ENCODE data around the gene PTPRD.
"Not testable (repeated sequence)": the region's sequence is repeated elsewhere in the genome, so short reads cannot be mapped to it uniquely, and the experiment has no call there.

PTPRD gene

DNA sequence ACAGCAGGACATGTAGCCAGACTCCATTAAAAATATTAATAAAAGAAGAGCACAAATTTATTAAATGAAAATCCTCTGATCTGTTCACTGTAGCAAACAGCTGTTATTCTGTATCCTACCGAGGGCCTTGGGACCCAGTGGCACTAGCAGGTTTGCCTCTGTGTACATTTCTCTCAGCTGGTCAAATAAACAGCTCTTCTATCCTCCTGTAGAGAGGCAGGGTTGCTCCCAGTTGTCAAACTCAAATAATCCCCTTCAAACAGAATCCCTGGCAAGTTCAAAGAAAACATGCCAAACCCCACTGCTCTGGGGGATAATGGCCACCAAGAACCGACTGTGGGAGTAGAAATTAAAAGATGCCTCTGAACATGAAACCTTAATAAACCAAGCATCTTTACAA, 1551.2 kb downstream of the PTPRD start:
- H3K9ac ChIP-seq (ENCODE audit: low read depth, low read length) = no peak overlapping the region
- H3K9me3 ChIP-seq (ENCODE audit: control insufficient read depth, insufficient read depth, low read length) = no peaks in the 10 kb centered on the region
- H3K36me3 ChIP-seq (ENCODE audit: insufficient read depth, low read length) = no peaks in the 10 kb centered on the region
- no peaks in the 10 kb centered on the region for H3K4me1 ChIP-seq (ENCODE audit: insufficient read depth, low read length)

DNA sequence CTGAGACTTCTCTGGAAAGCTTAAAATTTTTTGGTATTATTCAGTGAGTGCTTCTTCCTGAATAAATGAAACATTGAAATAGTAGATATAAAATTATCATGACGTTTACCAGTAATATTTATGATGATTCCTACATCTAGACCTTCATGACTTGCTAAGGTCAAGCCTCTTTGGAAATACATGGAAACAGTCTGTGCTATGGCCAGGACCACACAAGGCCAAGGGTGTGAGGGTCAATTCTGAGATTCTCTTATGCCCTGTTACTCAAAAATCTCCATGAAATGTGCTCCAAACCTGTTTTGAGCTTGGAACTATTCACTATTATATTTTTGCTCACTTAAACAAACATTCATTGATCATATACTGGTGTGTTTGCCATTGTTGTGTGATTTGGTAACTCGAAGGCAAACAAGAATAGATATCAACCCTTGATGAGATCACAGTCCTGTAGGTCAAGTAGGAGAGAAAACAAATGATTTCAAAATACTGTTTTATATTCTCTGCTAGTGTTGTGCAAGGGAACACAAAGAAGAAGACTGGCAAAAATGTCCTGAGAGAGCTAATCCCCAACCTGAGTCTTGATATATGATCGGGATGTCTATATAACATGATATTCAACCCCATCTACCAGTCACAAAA, 1558.3 kb downstream of the PTPRD start:
- Histone ChIP-seq H3K9me3 (ENCODE audit: control insufficient read depth, insufficient read depth, low read length) (no peaks in the 10 kb centered on the region), H3K4me1 (ENCODE audit: insufficient read depth, low read length) (no peaks in the 10 kb centered on the region), H3K9ac (ENCODE audit: low read depth, low read length) (no peak overlapping the region), H3K36me3 (ENCODE audit: insufficient read depth, low read length) (no peaks in the 10 kb centered on the region)

GRCh38 chr9:9045572-9045971, 1567.2 kb downstream of the PTPRD start:
- Histone ChIP-seq H3K36me3 (ENCODE audit: insufficient read depth, low read length) (no peaks in the 10 kb centered on the region), H3K4me1 (ENCODE audit: insufficient read depth, low read length) (no peaks in the 10 kb centered on the region), H3K9ac (ENCODE audit: low read depth, low read length) (no peak overlapping the region), H3K9me3 (ENCODE audit: control insufficient read depth, insufficient read depth, low read length) (no peaks in the 10 kb centered on the region)

- Histone ChIP-seq H3K9me3 (ENCODE audit: control insufficient read depth, insufficient read depth, low read length) (no peaks in the 10 kb centered on the region), H3K36me3 (ENCODE audit: insufficient read depth, low read length) (no peaks in the 10 kb centered on the region), H3K9ac (ENCODE audit: low read depth, low read length) (no peak overlapping the region), H3K4me1 (ENCODE audit: insufficient read depth, low read length) (no peaks in the 10 kb centered on the region)
Measured at GRCh38 chr9:9045072-9045471, 1567.7 kb downstream of the PTPRD start.

GRCh38 chr9:9043788-9044187, 1569.0 kb downstream of the PTPRD start:
- not testable (repeated sequence) for H3K36me3 ChIP-seq (ENCODE audit: insufficient read depth, low read length); H3K9ac ChIP-seq (ENCODE audit: low read depth, low read length); H3K4me1 ChIP-seq (ENCODE audit: insufficient read depth, low read length); H3K9me3 ChIP-seq (ENCODE audit: control insufficient read depth, insufficient read depth, low read length)

GRCh38 chr9:9041756-9042155, 1571.0 kb downstream of the PTPRD start:
- no peaks in the 10 kb centered on the region for H3K4me1 ChIP-seq (ENCODE audit: insufficient read depth, low read length)
- no peaks in the 10 kb centered on the region; the same call in 1 of the 2 replicates for H3K36me3 ChIP-seq (ENCODE audit: insufficient read depth, low read length)
- no peak overlapping the region for H3K9ac ChIP-seq (ENCODE audit: low read depth, low read length)
- no peaks in the 10 kb centered on the region for H3K9me3 ChIP-seq (ENCODE audit: control insufficient read depth, insufficient read depth, low read length)

DNA sequence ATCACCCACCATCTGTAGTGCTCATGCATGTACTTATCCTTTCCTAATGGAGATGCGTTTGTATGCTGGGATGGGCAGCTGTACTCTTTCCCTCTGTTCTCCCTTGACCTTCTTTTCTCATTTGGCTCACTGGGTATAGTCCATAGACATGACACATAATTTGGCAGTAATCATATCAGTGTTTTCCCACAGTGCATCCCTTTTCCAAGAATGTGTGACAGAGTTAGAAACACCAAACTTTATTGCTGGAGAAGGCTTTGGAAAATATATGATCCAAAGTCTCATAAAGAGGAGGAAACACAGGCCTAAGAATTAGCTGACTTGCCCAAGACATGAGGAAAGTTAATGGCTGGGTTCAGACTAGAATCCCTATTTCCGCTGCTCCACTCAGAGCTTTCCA, 1579.8 kb downstream of the PTPRD start:
- H3K36me3 ChIP-seq (ENCODE audit: insufficient read depth, low read length) = no peaks in the 10 kb centered on the region; the same call in 1 of the 2 replicates
- H3K4me1 ChIP-seq (ENCODE audit: insufficient read depth, low read length) = no peaks in the 10 kb centered on the region
- no peak overlapping the region for H3K9ac ChIP-seq (ENCODE audit: low read depth, low read length)
- no peaks in the 10 kb centered on the region for H3K9me3 ChIP-seq (ENCODE audit: control insufficient read depth, insufficient read depth, low read length)

GRCh38 chr9:9016597-9016996, 1596.2 kb downstream of the PTPRD start:
- no peaks in the 10 kb centered on the region for H3K9me3 ChIP-seq (ENCODE audit: control insufficient read depth, insufficient read depth, low read length)
- no peaks in the 10 kb centered on the region for H3K4me1 ChIP-seq (ENCODE audit: insufficient read depth, low read length)
- H3K9ac ChIP-seq (ENCODE audit: low read depth, low read length) = no peak overlapping the region
- no peaks in the 10 kb centered on the region for H3K36me3 ChIP-seq (ENCODE audit: insufficient read depth, low read length)

GRCh38 chr9:9004810-9005209, 1608.0 kb downstream of the PTPRD start:
- Histone ChIP-seq H3K4me1 (ENCODE audit: insufficient read depth, low read length) (no peaks in the 10 kb centered on the region), H3K36me3 (ENCODE audit: insufficient read depth, low read length) (no peaks in the 10 kb centered on the region), H3K9me3 (ENCODE audit: control insufficient read depth, insufficient read depth, low read length) (no peaks in the 10 kb centered on the region), H3K9ac (ENCODE audit: low read depth, low read length) (no peak overlapping the region)

DNA sequence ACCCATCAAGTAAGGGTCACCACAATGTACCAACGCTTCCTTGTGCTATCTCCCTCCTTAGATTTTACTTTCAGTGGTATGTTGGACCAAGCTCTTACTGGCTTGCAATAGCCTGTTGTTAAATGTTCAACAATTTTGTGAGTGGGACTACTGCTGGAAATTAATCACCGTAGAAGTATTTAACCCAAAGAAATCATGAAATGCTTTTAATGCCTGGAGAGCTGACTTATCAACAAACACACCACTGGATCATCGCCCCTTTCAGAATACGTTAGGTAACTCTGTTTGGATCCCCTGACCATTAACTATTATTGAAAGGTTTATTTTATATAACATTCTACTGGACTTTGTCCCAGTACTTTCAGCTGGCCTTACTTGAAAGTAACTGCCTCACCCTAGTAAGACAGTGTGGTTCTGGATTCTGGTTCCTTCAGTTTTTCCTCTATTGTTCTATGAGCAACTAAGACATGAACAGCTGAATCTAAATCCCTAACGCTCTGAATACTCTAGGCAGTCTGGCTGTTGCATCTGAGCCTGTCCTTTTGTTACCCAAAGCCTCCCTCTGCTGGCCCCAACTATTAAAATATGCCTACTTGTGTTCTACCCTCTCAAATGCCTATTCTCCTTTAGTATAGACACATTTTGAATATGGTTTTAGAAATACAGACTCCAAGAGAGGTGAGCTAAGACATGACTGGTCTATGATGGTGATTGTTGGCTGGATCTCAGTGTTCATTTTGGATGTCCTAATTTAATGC, 1609.8 kb downstream of the PTPRD start:
- Histone ChIP-seq H3K9me3 (ENCODE audit: control insufficient read depth, insufficient read depth, low read length) (no peaks in the 10 kb centered on the region), H3K9ac (ENCODE audit: low read depth, low read length) (no peak overlapping the region), H3K4me1 (ENCODE audit: insufficient read depth, low read length) (no peaks in the 10 kb centered on the region), H3K36me3 (ENCODE audit: insufficient read depth, low read length) (no peaks in the 10 kb centered on the region)

DNA sequence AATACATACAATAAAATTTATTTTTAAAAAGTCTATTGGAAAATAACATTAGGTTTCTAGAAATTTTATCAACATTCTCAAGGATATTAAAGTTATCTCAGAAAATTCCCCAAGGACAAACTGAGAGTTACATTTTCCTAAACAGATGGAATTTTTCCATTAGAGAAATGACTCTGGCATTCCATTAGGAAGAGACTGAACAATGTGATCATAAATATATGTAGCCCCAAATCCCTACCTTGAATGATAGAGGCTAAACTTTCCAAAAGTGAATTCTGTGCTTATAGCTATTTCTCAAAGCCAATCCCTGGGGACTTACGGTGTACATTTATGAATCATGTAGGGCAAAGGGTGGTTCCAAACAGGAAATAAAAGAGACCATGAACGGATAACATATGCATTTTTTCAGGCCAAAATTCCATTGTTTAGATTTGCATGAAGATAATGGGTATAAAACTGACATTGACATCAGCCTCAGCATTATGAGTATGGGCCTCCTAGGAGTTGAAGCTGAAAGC, 1632.2 kb downstream of the PTPRD start:
- Histone ChIP-seq H3K36me3 (ENCODE audit: insufficient read depth, low read length) (no peaks in the 10 kb centered on the region), H3K9ac (ENCODE audit: low read depth, low read length) (no peak overlapping the region), H3K9me3 (ENCODE audit: control insufficient read depth, insufficient read depth, low read length) (no peaks in the 10 kb centered on the region), H3K4me1 (ENCODE audit: insufficient read depth, low read length) (no peaks in the 10 kb centered on the region)

GRCh38 chr9:8978334-8978733, 1634.5 kb downstream of the PTPRD start:
- Histone ChIP-seq H3K9me3 (ENCODE audit: control insufficient read depth, insufficient read depth, low read length) (no peaks in the 10 kb centered on the region), H3K4me1 (ENCODE audit: insufficient read depth, low read length) (no peaks in the 10 kb centered on the region), H3K36me3 (ENCODE audit: insufficient read depth, low read length) (no peaks in the 10 kb centered on the region)

GRCh38 chr9:8968350-8968749, 1644.5 kb downstream of the PTPRD start:
- not testable (repeated sequence) for H3K9ac ChIP-seq (ENCODE audit: low read depth, low read length); H3K4me1 ChIP-seq (ENCODE audit: insufficient read depth, low read length); H3K9me3 ChIP-seq (ENCODE audit: control insufficient read depth, insufficient read depth, low read length); H3K36me3 ChIP-seq (ENCODE audit: insufficient read depth, low read length)

More at GRCh38 chr9:8978334-8978733, 1634.5 kb downstream of the PTPRD start:
- H3K9ac ChIP-seq (ENCODE audit: low read depth, low read length) = no peak overlapping the region

GRCh38 chr9:8963885-8964284, 1648.9 kb downstream of the PTPRD start:
- no peak overlapping the region for H3K9ac ChIP-seq (ENCODE audit: low read depth, low read length)
- 0 out of 2 replicates have a peak, but pooled peaks cover 3% of the 10 kb centered on the region for H3K4me1 ChIP-seq (ENCODE audit: insufficient read depth, low read length)
- H3K9me3 ChIP-seq (ENCODE audit: control insufficient read depth, insufficient read depth, low read length) = no peaks in the 10 kb centered on the region
- H3K36me3 ChIP-seq (ENCODE audit: insufficient read depth, low read length) = no peaks in the 10 kb centered on the region

DNA sequence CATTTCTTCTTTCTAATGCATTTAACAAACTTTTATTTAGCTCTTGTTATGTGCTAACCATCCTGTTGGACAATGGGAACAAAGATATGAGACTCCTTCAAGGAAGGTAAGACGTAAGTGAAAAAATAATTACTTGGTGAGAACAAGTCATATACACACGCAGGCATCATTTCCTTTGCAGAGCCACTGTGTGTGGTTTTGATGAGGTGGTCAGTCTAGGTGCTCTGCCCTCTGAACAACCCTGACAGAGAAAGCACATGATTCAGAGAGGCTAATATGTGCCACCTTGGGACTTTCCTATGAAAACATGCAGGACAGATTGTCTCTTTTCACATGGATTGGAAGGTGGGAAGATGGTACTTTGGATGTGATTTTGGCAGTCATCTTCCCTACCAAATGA, 1650.7 kb downstream of the PTPRD start:
- no peaks in the 10 kb centered on the region for H3K36me3 ChIP-seq (ENCODE audit: insufficient read depth, low read length)
- 0 out of 2 replicates have a peak, but pooled peaks cover 3% of the 10 kb centered on the region for H3K4me1 ChIP-seq (ENCODE audit: insufficient read depth, low read length)
- H3K9ac ChIP-seq (ENCODE audit: low read depth, low read length) = no peak overlapping the region
- H3K9me3 ChIP-seq (ENCODE audit: control insufficient read depth, insufficient read depth, low read length) = no peaks in the 10 kb centered on the region
